NCI-H446 (cell line): ENCODE measurements around the gene SNAPIN.

Source experiments
- DNase-seq, 2 experiments: peaks; one replicate each; lab custom pipeline; 2025; lab: John Stamatoyannopoulos, UW

The SNAPIN gene

GRCh38 chr1:153658400-153659174 is at the start of gene SNAPIN:
Gene SNAPIN (plus strand): TSS chr1:153658703. CDS start chr1:153658744, 41 bp downstream.
- DNase-seq, result peak; percentile 89 to 93

- no peak for DNase-seq
These were observed 49.5 kb upstream of the SNAPIN start for GRCh38 chr1:153608742-153609584.

- no peak for DNase-seq
These were observed 49.0 kb upstream of the SNAPIN start for GRCh38 chr1:153609585-153609907.

- DNase-seq, result peak in 1 of 2 experiments; percentile 24
These were observed 48.2 kb upstream of the SNAPIN start for GRCh38 chr1:153610334-153610733.

GRCh38 chr1:153610811-153611301 is 47.6 kb upstream of the SNAPIN start:
- no peak for DNase-seq

GRCh38 chr1:153611356-153611755 is 47.1 kb upstream of the SNAPIN start:
- no peak for DNase-seq

GRCh38 chr1:153612111-153612754 is 46.3 kb upstream of the SNAPIN start:
- DNase-seq, result no peak

- peak; percentile 18 to 75 for DNase-seq
These were observed 45.7 kb upstream of the SNAPIN start, which contains the start of gene S100A16 for GRCh38 chr1:153612755-153613331. Gene S100A16 (minus strand): TSS chr1:153613137. CDS start chr1:153608151, 4,986 bp downstream.

GRCh38 chr1:153613406-153613805 is 45.1 kb upstream of the SNAPIN start:
- DNase-seq, result no peak

- DNase-seq, result no peak
These were observed 44.2 kb upstream of the SNAPIN start for GRCh38 chr1:153614189-153614900.

- DNase-seq, result no peak
These were observed 43.6 kb upstream of the SNAPIN start for GRCh38 chr1:153614906-153615305.

- DNase-seq, result no peak
These were observed 43.1 kb upstream of the SNAPIN start for GRCh38 chr1:153615406-153615805.

- DNase-seq, result no peak
These were observed 42.2 kb upstream of the SNAPIN start, which contains the start of gene S100A14 for GRCh38 chr1:153616144-153616916. Gene S100A14 (minus strand): TSS chr1:153616325. CDS start chr1:153615858, 467 bp downstream.

GRCh38 chr1:153616917-153617311 is 41.6 kb upstream of the SNAPIN start:
- no peak for DNase-seq

GRCh38 chr1:153617663-153618062 is 40.8 kb upstream of the SNAPIN start:
- no peak for DNase-seq

- no peak for DNase-seq
These were observed 39.3 kb upstream of the SNAPIN start for GRCh38 chr1:153619171-153619570.

- no peak for DNase-seq
These were observed 35.4 kb upstream of the SNAPIN start for GRCh38 chr1:153623101-153623500.

GRCh38 chr1:153624965-153625611 is 33.4 kb upstream of the SNAPIN start:
- no peak for DNase-seq

GRCh38 chr1:153626477-153626903 is 32.0 kb upstream of the SNAPIN start:
- DNase-seq, result no peak
